Nephron (organoid): ENCODE measurements around the gene TNFSF15.
A peak's percentile ranks its signal among the peaks of the same experiment; 100 is the strongest.

Source experiments
- H3K27ac Mint-ChIP-seq, 3 experiments: 2 replicates each; pipeline ENCODE4 v1.8.0; 2020; ENCODE audit warnings: mixed read lengths in 3 of 3, mild to moderate bottlenecking in 2 of 3, moderate library complexity in 1 of 3
- H3K27me3 Mint-ChIP-seq: 2 replicates; pipeline ENCODE4 v1.8.0; 2021; ENCODE audit warnings: low read depth, mild to moderate bottlenecking, moderate library complexity, mixed read lengths
- H3K36me3 Mint-ChIP-seq: 2 replicates; pipeline ENCODE4 v1.8.0; 2020; ENCODE audit warnings: low read depth, mixed read lengths
- H3K4me1 Mint-ChIP-seq: 2 replicates; pipeline ENCODE4 v1.8.0; 2020; ENCODE audit warnings: mixed read lengths
- H3K4me3 Mint-ChIP-seq, 3 experiments: 2 replicates each; pipeline ENCODE4 v1.8.0; 2020; ENCODE audit warnings: mild to moderate bottlenecking in 3 of 3, mixed read lengths in 3 of 3, moderate library complexity in 2 of 3
- H3K9me3 Mint-ChIP-seq: 2 replicates; pipeline ENCODE4 v1.8.0; 2020; ENCODE audit warnings: mixed read lengths
- TF ChIP-seq, protein P1 (sequence below), 3 experiments: fragments of 200-600 bp; sonication (generic); IDR thresholded peaks; one replicate each; pipeline ENCODE4 v1.5.0; 2021; ENCODE audit warnings: antibody characterized with exemption in 3 of 3; ENCODE audit not compliant: unreplicated experiment in 3 of 3

Gene TNFSF15

DNA sequence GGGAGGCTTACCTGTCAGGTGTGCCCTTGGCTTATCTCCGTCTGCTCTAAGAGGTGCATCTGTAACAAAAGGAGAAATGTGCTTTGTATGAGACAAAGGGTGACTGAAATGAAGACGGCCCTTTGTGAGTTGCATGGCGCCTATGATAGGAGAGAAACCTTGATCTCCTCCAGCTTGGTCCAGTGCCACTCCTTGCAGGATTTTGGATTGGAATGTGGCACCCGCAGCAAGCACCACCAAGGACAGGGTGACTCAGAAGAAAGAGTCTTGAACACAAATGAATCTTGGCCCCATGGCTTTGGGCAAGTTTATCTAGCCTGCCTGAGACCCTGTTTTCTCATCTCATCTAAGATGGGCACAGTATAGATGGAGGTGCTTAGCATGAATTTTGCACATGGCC is 13.4 kb downstream of the TNFSF15 start:
- H3K36me3 Mint-ChIP-seq, result peaks cover 26% of the 10 kb centered on the region
- no peaks in the 10 kb centered on the region for H3K27me3 Mint-ChIP-seq
- H3K4me3 Mint-ChIP-seq, result no peak overlapping the region
- TF ChIP-seq, protein P1, sequence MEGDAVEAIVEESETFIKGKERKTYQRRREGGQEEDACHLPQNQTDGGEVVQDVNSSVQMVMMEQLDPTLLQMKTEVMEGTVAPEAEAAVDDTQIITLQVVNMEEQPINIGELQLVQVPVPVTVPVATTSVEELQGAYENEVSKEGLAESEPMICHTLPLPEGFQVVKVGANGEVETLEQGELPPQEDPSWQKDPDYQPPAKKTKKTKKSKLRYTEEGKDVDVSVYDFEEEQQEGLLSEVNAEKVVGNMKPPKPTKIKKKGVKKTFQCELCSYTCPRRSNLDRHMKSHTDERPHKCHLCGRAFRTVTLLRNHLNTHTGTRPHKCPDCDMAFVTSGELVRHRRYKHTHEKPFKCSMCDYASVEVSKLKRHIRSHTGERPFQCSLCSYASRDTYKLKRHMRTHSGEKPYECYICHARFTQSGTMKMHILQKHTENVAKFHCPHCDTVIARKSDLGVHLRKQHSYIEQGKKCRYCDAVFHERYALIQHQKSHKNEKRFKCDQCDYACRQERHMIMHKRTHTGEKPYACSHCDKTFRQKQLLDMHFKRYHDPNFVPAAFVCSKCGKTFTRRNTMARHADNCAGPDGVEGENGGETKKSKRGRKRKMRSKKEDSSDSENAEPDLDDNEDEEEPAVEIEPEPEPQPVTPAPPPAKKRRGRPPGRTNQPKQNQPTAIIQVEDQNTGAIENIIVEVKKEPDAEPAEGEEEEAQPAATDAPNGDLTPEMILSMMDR (IDR thresholded peaks at IDR 0.05; ENCODE audit: unreplicated experiment in 3 of 3), result no peak
- no peaks in the 10 kb centered on the region for H3K9me3 Mint-ChIP-seq
- H3K27ac Mint-ChIP-seq, result no peak overlapping the region
- no peaks in the 10 kb centered on the region for H3K4me1 Mint-ChIP-seq

DNA sequence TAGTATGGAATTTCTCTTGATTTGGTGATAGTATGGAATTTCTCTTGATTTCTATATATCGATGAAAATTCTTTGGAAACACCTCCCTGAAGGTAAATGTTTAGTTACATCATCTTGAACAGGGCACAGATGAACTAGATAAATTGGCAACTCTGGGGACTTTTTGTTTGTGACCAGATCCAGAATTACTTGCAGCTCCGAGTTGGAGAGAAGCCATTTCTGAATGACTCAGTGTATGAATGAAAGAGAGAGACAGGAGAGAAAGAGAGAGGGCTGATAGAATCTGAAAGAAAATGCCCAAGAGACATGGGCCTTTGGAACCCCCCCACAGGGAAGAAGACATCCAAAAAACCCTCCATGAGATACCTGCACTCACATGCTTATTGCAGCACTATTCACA is 14.1 kb downstream of the TNFSF15 start:
- Mint-ChIP-seq H3K36me3 (peaks cover 26% of the 10 kb centered on the region), H3K4me3 (no peak overlapping the region), H3K27me3 (no peaks in the 10 kb centered on the region), H3K9me3 (no peaks in the 10 kb centered on the region), H3K27ac (no peak overlapping the region), H3K4me1 (no peaks in the 10 kb centered on the region)
- TF ChIP-seq, protein P1 (IDR thresholded peaks at IDR 0.05; ENCODE audit: unreplicated experiment in 3 of 3), result no peak

GRCh38 chr9:114791312-114791711 is 14.5 kb downstream of the TNFSF15 start:
- Mint-ChIP-seq H3K36me3 (peaks cover 26% of the 10 kb centered on the region), H3K4me3 (no peak overlapping the region), H3K4me1 (no peaks in the 10 kb centered on the region), H3K27me3 (no peaks in the 10 kb centered on the region), H3K9me3 (no peaks in the 10 kb centered on the region), H3K27ac (no peak overlapping the region)
- TF ChIP-seq, protein P1 (IDR thresholded peaks at IDR 0.05; ENCODE audit: unreplicated experiment in 3 of 3), result no peak

DNA sequence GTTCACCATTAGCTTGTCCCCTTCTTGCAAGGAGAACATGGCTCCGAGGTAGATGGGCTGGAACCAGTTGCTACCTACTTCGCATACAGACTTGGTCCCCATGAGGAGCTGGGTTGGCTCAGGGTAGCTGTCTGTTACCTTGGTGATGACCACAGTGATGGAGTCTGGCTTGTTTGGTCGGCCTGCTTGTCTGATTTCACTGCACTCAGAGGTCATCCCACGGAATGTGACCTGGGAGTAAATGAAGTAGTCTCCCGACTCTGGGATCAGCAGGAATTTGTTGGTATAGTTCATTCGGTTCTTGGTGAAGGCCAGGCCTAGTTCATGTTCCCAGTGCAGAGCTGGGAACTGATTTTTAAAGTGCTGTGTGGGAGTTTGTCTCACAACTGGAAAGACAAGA is 15.3 kb downstream of the TNFSF15 start:
- H3K4me1 Mint-ChIP-seq, result peaks cover 5% of the 10 kb centered on the region
- H3K4me3 Mint-ChIP-seq, result no peak overlapping the region
- peak overlapping the region in 1 of 3 experiments; percentile 61 for H3K27ac Mint-ChIP-seq
- no peaks in the 10 kb centered on the region for H3K9me3 Mint-ChIP-seq
- H3K27me3 Mint-ChIP-seq, result no peaks in the 10 kb centered on the region
- H3K36me3 Mint-ChIP-seq, result peaks cover 26% of the 10 kb centered on the region
- TF ChIP-seq, protein P1 (IDR thresholded peaks at IDR 0.05; ENCODE audit: unreplicated experiment in 3 of 3), result no peak

DNA sequence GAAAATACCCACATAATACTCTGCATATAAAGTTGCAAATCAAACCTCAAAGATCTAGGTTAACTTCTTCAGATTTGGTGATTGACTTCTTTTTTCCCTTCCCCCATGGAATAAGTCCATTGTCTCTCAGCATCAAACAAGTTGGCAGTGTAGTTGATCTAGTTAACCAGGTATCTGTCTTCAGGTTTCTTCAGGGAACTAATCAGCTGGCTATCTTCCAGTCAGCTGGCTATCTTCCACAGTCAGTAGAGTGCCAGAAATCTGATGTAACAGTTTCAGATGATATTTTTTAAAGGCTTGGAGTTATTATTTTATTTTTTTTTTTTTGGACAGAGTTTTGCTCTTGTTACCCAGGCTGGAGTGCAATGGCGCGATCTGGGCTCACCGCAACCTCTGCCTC is 16.8 kb downstream of the TNFSF15 start:
- H3K4me1 Mint-ChIP-seq, result peaks cover 12% of the 10 kb centered on the region
- peaks cover 26% of the 10 kb centered on the region for H3K36me3 Mint-ChIP-seq
- no peak overlapping the region for H3K27ac Mint-ChIP-seq
- H3K27me3 Mint-ChIP-seq, result no peaks in the 10 kb centered on the region
- no peak overlapping the region for H3K4me3 Mint-ChIP-seq
- TF ChIP-seq, protein P1 (IDR thresholded peaks at IDR 0.05; ENCODE audit: unreplicated experiment in 3 of 3), result no peak
- H3K9me3 Mint-ChIP-seq, result no peaks in the 10 kb centered on the region

DNA sequence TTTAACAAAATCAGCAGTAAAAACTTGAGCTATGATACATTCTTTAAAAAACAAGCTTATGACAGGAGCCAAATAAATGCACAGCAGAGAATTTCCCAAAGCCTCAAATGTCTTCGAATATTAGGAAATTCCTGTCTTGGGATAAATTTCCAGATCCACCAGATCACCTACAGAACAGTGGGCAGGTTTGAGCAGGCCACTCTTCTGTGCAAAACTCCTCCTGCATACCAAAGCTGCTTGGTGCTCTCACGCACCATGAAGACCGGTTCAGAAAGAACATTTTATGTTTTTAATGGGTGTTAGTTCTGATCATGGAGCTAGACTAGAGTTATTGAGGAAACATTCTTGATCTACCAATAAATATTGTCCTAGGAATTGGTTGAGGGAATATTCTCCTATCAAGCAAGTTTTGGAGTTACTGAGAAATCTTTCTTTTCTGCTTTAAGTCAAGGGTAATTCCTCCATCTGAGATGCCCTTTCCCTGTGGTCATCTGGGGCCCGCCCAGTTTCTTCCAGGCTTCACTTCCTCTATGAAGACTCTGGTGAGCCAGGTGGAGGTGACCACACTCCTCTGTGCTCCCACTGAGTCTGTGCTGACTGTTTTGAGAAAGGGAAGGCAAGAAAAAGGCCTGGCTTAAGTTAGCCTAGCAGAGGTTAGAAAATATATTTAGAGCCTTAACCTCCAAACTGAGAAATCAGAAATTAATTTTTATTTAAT is 17.9 kb downstream of the TNFSF15 start:
- Mint-ChIP-seq H3K9me3 (no peaks in the 10 kb centered on the region), H3K4me3 (no peak overlapping the region), H3K36me3 (peaks cover 22% of the 10 kb centered on the region), H3K4me1 (peaks cover 12% of the 10 kb centered on the region), H3K27ac (no peak overlapping the region), H3K27me3 (no peaks in the 10 kb centered on the region)
- TF ChIP-seq, protein P1 (IDR thresholded peaks at IDR 0.05; ENCODE audit: unreplicated experiment in 3 of 3), result no peak
